ENCODE measurements around the gene GNAT2.

- no peak for TF ChIP-seq CTCF (conservative IDR thresholded peaks at IDR 0.05)
- TF ChIP-seq EZH2 (IDR thresholded peaks at IDR 0.05; ENCODE audit: low read depth), result no peak
These were observed 38.0 kb upstream of the GNAT2 start for GRCh38 chr1:109657395-109657794.

Measured in PC-9 (cell line).